Ectodermal cell (in vitro differentiated cells): Measurements from ENCODE around the gene ARPIN.
"Not testable (repeated sequence)": the region's sequence is repeated elsewhere in the genome, so short reads cannot be mapped to it uniquely, and the experiment has no call there.

Experiments used
- H3K27ac ChIP-seq: 2 replicates; pipeline ENCODE4 v1.7.0; 2013; ENCODE audit warnings: mild to moderate bottlenecking, low read depth, low read length; ENCODE audit not compliant: insufficient read depth, poor library complexity, severe bottlenecking
- H3K27me3 ChIP-seq: 2 replicates; pipeline ENCODE4 v1.7.0; 2013; ENCODE audit warnings: mild to moderate bottlenecking, low read length; ENCODE audit not compliant: insufficient read depth, control insufficient read depth, poor library complexity, severe bottlenecking
- H3K36me3 ChIP-seq: one replicate; pipeline ENCODE4 v1.7.0; 2013; ENCODE audit warnings: low read length; ENCODE audit not compliant: control insufficient read depth, insufficient read depth
- H3K4me1 ChIP-seq: one replicate; pipeline ENCODE4 v1.7.0; 2013; ENCODE audit warnings: low read length; ENCODE audit not compliant: control insufficient read depth, insufficient read depth
- H3K4me3 ChIP-seq: 2 replicates; pipeline ENCODE4 v1.7.0; 2013; ENCODE audit warnings: low read depth, low read length, control low read depth; ENCODE audit not compliant: insufficient read depth
- H3K9me3 ChIP-seq: 2 replicates; pipeline ENCODE4 v1.7.0; 2013; ENCODE audit warnings: mild to moderate bottlenecking, low read length, moderate library complexity; ENCODE audit not compliant: control insufficient read depth
- WGBS, 2 experiments: methylation state at CpG; one replicate each; pipeline ENCODE4 v1.1.7; 2013; ENCODE audit warnings: missing lambda C conversion rate in 2 of 2; 5-methylcytosine and 5-hydroxymethylcytosine counted together

ARPIN gene

GRCh38 chr15:89860891-89861290 lies 51.9 kb downstream of the ARPIN start:
- no peaks in the 10 kb centered on the region for H3K4me1 ChIP-seq
- no peaks in the 10 kb centered on the region for H3K9me3 ChIP-seq
- H3K4me3 ChIP-seq, result no peak overlapping the region
- no peak overlapping the region for H3K27ac ChIP-seq
- H3K36me3 ChIP-seq, result peaks cover 4% of the 10 kb centered on the region
- no peaks in the 10 kb centered on the region for H3K27me3 ChIP-seq
- 95 to 97% methylated on average over 2 of the region's 2 CpGs for WGBS, 2 experiments

GRCh38 chr15:89860431-89860830 lies 52.3 kb downstream of the ARPIN start:
- H3K4me3 ChIP-seq, result no peak overlapping the region
- H3K27me3 ChIP-seq, result no peaks in the 10 kb centered on the region
- 95 to 98% methylated on average over 2 of the region's 3 CpGs for WGBS, 2 experiments
- H3K4me1 ChIP-seq, result no peaks in the 10 kb centered on the region
- H3K27ac ChIP-seq, result no peak overlapping the region
- peaks cover 4% of the 10 kb centered on the region for H3K36me3 ChIP-seq
- no peaks in the 10 kb centered on the region for H3K9me3 ChIP-seq

- H3K4me1 ChIP-seq, result no peaks in the 10 kb centered on the region
- H3K27me3 ChIP-seq, result no peaks in the 10 kb centered on the region
- H3K36me3 ChIP-seq, result peaks cover 4% of the 10 kb centered on the region
- no peak overlapping the region for H3K4me3 ChIP-seq
- no peak overlapping the region for H3K27ac ChIP-seq
- 91 to 93% methylated on average over 9 of the region's 9 CpGs for WGBS, 2 experiments
- no peaks in the 10 kb centered on the region for H3K9me3 ChIP-seq
These were observed 53.9 kb downstream of the ARPIN start for GRCh38 chr15:89858661-89859458.

GRCh38 chr15:89857673-89858072 lies 55.1 kb downstream of the ARPIN start:
- Histone ChIP-seq H3K4me3 (no peak overlapping the region), H3K36me3 (no peaks in the 10 kb centered on the region), H3K27me3 (no peaks in the 10 kb centered on the region), H3K27ac (no peak overlapping the region), H3K4me1 (no peaks in the 10 kb centered on the region), H3K9me3 (no peaks in the 10 kb centered on the region)
- WGBS, 2 experiments, result 92% methylated on average over 3 of the region's 3 CpGs

GRCh38 chr15:89855948-89856347 lies 56.8 kb downstream of the ARPIN start:
- no peaks in the 10 kb centered on the region for H3K4me1 ChIP-seq
- 91 to 97% methylated on average over 3 of the region's 3 CpGs for WGBS, 2 experiments
- no peak overlapping the region for H3K4me3 ChIP-seq
- no peak overlapping the region for H3K27ac ChIP-seq
- no peaks in the 10 kb centered on the region for H3K9me3 ChIP-seq
- no peaks in the 10 kb centered on the region for H3K36me3 ChIP-seq
- no peaks in the 10 kb centered on the region for H3K27me3 ChIP-seq

- H3K27me3 ChIP-seq, H3K27ac ChIP-seq, H3K36me3 ChIP-seq, H3K9me3 ChIP-seq, H3K4me3 ChIP-seq, H3K4me1 ChIP-seq: not testable (repeated sequence)
- 95 to 97% methylated on average over 7 to 8 of the region's 17 CpGs for WGBS, 2 experiments
These were observed 57.9 kb downstream of the ARPIN start for GRCh38 chr15:89854863-89855262.

GRCh38 chr15:89852342-89852995 lies 60.3 kb downstream of the ARPIN start:
- no peaks in the 10 kb centered on the region for H3K9me3 ChIP-seq
- no peak overlapping the region for H3K27ac ChIP-seq
- no peaks in the 10 kb centered on the region for H3K36me3 ChIP-seq
- H3K27me3 ChIP-seq, result no peaks in the 10 kb centered on the region
- H3K4me3 ChIP-seq, result no peak overlapping the region
- WGBS, 2 experiments, result 93 to 94% methylated on average over 3 of the region's 3 CpGs
- H3K4me1 ChIP-seq, result no peaks in the 10 kb centered on the region

GRCh38 chr15:89851673-89852341 lies 60.9 kb downstream of the ARPIN start:
- no peaks in the 10 kb centered on the region for H3K36me3 ChIP-seq
- no peaks in the 10 kb centered on the region for H3K27me3 ChIP-seq
- no peak overlapping the region for H3K27ac ChIP-seq
- H3K4me1 ChIP-seq, result no peaks in the 10 kb centered on the region
- no peak overlapping the region for H3K4me3 ChIP-seq
- H3K9me3 ChIP-seq, result no peaks in the 10 kb centered on the region
- WGBS, 2 experiments, result 96% methylated on average over 5 of the region's 5 CpGs

- no peak overlapping the region for H3K4me3 ChIP-seq
- no peak overlapping the region for H3K27ac ChIP-seq
- 100% methylated on average over 2 of the region's 2 CpGs; no CpG with 5 or more reads in 1 of the 2 experiments for WGBS, 2 experiments
- no peaks in the 10 kb centered on the region for H3K36me3 ChIP-seq
- no peaks in the 10 kb centered on the region for H3K9me3 ChIP-seq
- H3K4me1 ChIP-seq, result no peaks in the 10 kb centered on the region
- H3K27me3 ChIP-seq, result no peaks in the 10 kb centered on the region
These were observed 63.8 kb downstream of the ARPIN start for GRCh38 chr15:89848970-89849292.

- Histone ChIP-seq H3K27me3 (no peaks in the 10 kb centered on the region), H3K4me1 (no peaks in the 10 kb centered on the region), H3K9me3 (no peaks in the 10 kb centered on the region), H3K4me3 (no peak overlapping the region), H3K36me3 (no peaks in the 10 kb centered on the region), H3K27ac (no peak overlapping the region)
- WGBS, 2 experiments, result 91 to 100% methylated on average over 1 to 2 of the region's 2 CpGs
These were observed 65.7 kb downstream of the ARPIN start for GRCh38 chr15:89847101-89847500.
